ENCODE data around the gene CAMK2D.

Gene CAMK2D

GRCh38 chr4:113419631-113420030 is 341.9 kb downstream of the CAMK2D start:
- DNase-seq: no peak

DNA sequence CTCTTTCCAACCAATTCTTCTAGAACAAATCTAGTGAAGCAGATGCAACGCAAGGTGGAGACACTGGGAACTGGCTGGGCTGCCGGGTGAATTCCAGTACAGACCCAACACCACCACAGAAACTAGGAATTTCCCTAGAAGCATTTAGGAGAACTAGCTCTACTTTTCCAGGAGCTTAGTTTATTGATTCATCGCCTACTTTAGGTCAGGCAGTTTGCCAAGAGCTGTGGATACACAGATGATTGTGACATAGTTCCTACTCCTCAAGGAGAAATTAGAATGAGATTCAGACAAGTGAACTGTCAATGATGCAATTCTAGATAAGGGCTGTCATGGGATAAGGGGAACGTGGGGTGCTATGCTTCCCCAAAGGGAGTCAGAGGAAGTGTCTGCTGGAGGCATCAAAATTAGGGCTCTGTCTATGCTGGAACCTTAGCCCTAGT is 350.0 kb downstream of the CAMK2D start:
- no peak for DNase-seq

- no peak for DNase-seq
These were observed 350.9 kb downstream of the CAMK2D start for GRCh38 chr4:113410686-113411085.

GRCh38 chr4:113409181-113409580 is 352.4 kb downstream of the CAMK2D start:
- DNase-seq: no peak

GRCh38 chr4:113407409-113407808 is 354.1 kb downstream of the CAMK2D start:
- no peak for DNase-seq

DNA sequence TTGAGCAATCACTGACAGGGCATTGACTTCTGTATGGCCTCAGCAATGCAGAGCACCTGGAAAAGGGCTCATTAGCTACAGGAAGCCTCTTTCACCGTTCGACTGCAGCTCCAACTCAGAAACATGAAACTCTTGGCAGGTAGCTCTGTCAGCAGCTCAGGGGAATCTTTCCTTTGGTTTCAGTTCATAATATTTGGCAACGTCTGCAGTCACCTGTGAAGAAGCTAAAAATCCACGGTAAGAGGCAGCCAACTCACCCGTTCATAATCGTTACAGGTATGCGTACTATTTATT is 354.9 kb downstream of the CAMK2D start:
- DNase-seq: no peak

DNA sequence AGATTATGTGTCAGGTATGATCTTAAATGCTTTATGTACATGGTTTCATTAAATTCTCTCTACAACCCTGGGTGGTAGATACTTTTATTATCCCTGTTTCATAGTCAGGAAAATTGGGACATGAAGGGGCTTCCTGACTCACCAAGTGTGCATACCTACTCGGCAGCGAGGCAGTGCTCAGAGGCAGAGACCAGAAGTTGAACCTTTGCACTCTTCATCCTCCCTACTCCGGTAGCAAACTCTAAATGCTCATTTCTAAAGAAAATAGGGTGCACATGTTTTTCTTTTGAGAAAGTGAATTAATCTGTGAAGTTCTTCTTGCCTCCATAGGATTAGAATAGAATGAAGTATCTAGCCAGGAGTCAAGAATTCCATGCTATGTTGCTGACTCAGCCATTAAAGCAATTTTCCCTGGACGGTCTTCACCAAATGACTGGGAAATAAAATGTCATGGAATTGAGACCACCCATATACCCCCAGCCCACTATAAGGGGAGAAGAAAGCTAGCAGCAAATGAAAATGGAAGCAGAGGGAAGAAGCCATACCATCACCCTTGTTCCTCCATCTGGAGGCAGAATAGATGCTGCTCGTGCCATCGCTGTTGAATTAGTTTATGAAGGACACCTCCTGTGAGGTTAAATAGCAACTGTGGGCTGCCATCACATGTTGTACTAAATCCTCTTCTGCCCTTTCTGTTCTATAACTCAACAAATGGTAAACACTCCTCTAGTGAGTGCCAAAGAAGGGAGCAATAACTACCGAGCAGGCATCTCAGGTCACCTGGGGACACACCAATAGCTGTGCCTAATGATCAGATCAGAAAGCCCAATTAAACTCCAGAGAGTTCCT is 355.4 kb downstream of the CAMK2D start:
- no peak for DNase-seq

DNA sequence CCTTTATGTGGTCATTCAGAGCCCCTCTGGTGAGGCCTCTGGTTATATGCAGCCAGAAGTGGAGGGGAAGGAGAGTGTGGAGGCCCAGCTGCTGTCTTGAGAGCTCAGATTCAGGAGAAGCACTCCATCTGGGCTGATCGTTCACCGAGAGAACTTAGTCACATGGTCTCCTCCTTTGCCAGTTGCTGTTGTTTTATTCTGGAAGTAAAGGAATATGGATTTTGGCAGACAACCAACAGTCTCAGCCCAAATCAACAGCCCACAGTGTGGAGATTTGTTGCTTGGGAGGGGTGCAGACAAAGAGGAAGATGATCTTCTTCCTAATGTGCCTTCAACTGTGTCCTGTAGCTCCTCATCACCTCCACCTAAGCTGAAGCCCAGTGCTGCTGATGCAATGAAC is 356.7 kb downstream of the CAMK2D start:
- DNase-seq: no peak

- DNase-seq: no peak
These were observed 357.4 kb downstream of the CAMK2D start for GRCh38 chr4:113404167-113404571.

Data from stimulated activated CD4-positive, alpha-beta T cell treated with anti-CD3 and anti-CD28 coated beads, Interleukin-4, amount 100 ng/mL, for 4 hours (primary cell).